GM12878 (cell line): ENCODE results near the gene KRT32. TPM values are rescaled to one million over a fixed set of nuclear protein-coding genes. Genes with fewer than 3 reads are reported as not detected.

ENCODE experiments used
- ATAC-seq: fragments of 200-7000 bp; cut with Tn5 transposase; 3 replicates; pipeline ENCODE4 v1.9.1; 2020; ENCODE audit warnings: mild to moderate bottlenecking, moderate library complexity
- BruUV-seq: library from RNA; stranded (reverse); fragments of 400-500 nt; replicated peaks from 2 replicates; lab custom pipeline; 2021; lab: Mats Ljungman, UMichigan
- CTCF ChIA-PET: fragments of 300-600 bp; sonication (Branson Sonifier 250); formaldehyde crosslinking; extraction: SDS; loops from one replicate; lab custom pipeline; 2021; ENCODE audit warnings: inconsistent platforms; lab: Yijun Ruan, JAX
- POLR2A ChIA-PET: fragments of 350-600 bp; formaldehyde crosslinking; extraction: SDS; loops from one replicate; lab custom pipeline; 2021; ENCODE audit warnings: inconsistent platforms; lab: Charles Lee
- RAD21 ChIA-PET: fragments of 300-600 bp; sonication (Branson Sonifier 250); formaldehyde crosslinking; loops from one replicate; lab custom pipeline; 2023; ENCODE audit warnings: antibody characterized with exemption; ENCODE audit not compliant: unreplicated experiment; lab: Charles Lee
- SMC1A ChIA-PET: fragments of 300-600 bp; sonication (Branson Sonifier 250); formaldehyde crosslinking; loops from one replicate; lab custom pipeline; 2023; ENCODE audit not compliant: unreplicated experiment, uncharacterized antibody; lab: Charles Lee
- DNase-seq: peaks from one replicate; pipeline ENCODE4 v3.0.0-alpha.2; 2011; ENCODE audit warnings: low read depth, low spot score
- FAIRE-seq: peaks from 3 replicates; lab custom pipeline; 2011; peaks lifted over from hg19 to GRCh38; lab: Jason Lieb, UNC
- H2AFZ ChIP-seq: 2 replicates; pipeline ENCODE4 v1.6.0; 2011; ENCODE audit warnings: low read depth, low read length, control low read depth; ENCODE audit not compliant: control insufficient read depth
- H3K27ac ChIP-seq: 2 replicates; pipeline ENCODE4 v1.5.1; 2011; ENCODE audit warnings: control low read depth; ENCODE audit not compliant: control insufficient read depth, insufficient read depth
- H3K27me3 ChIP-seq, 2 experiments: replicated peaks in 1 of 2; 2 replicates each; pipeline versions ENCODE4 v1.6.0 to v1.6.1; 2011; ENCODE audit warnings: low read length in 1 of 2; ENCODE audit not compliant: control insufficient read depth in 2 of 2, insufficient read depth in 2 of 2
- H3K36me3 ChIP-seq, 2 experiments: 2 replicates each; pipeline ENCODE4 v1.5.1; 2011; ENCODE audit warnings: low read length in 1 of 2; ENCODE audit not compliant: control insufficient read depth in 2 of 2, insufficient read depth in 2 of 2
- H3K4me1 ChIP-seq: 2 replicates; pipeline ENCODE4 v1.6.1; 2011; ENCODE audit warnings: mild to moderate bottlenecking, low read length, moderate library complexity, mixed read lengths; ENCODE audit not compliant: control insufficient read depth, insufficient read depth
- H3K4me2 ChIP-seq: 2 replicates; pipeline ENCODE4 v1.6.0; 2011; ENCODE audit warnings: control low read depth; ENCODE audit not compliant: control insufficient read depth, insufficient read depth
- H3K4me3 ChIP-seq: fragments of 200-600 bp; sonication (generic); 2 replicates; pipeline ENCODE4 v1.5.1; 2016
- H3K79me2 ChIP-seq: 2 replicates; pipeline ENCODE4 v1.6.0; 2011; ENCODE audit warnings: low read length; ENCODE audit not compliant: control insufficient read depth, insufficient read depth
- H3K9ac ChIP-seq: 2 replicates; pipeline ENCODE4 v1.8.0; 2011; ENCODE audit warnings: low read length, control low read depth, mixed read lengths; ENCODE audit not compliant: control insufficient read depth, insufficient read depth
- H3K9me3 ChIP-seq: replicated peaks from 3 replicates; pipeline ENCODE4 v1.5.1; 2011; ENCODE audit warnings: mild to moderate bottlenecking, low read length; ENCODE audit not compliant: control insufficient read depth, insufficient read depth
- H4K20me1 ChIP-seq: 2 replicates; pipeline ENCODE4 v1.6.0; 2011; ENCODE audit not compliant: control insufficient read depth, insufficient read depth
- CTCF ChIP-seq, 3 experiments: IDR thresholded peaks in 2 of 3; conservative IDR thresholded peaks in 1 of 3; 2 replicates each; pipeline ENCODE4 v1.5.1; 2011; ENCODE audit warnings: low read depth in 3 of 3, low read length in 3 of 3, mild to moderate bottlenecking in 3 of 3, control low read depth in 2 of 3, moderate library complexity in 2 of 3, inconsistent platforms in 1 of 3, mixed read lengths in 1 of 3; ENCODE audit not compliant: control insufficient read depth in 2 of 3, insufficient read depth in 1 of 3; ENCODE audit errors: extremely low read depth in 1 of 3
- E2F4 ChIP-seq: IDR thresholded peaks from 2 replicates; pipeline ENCODE4 v1.6.1; 2012; ENCODE audit warnings: low read depth, low read length, improper control_type of control experiment
- MEF2B ChIP-seq: fragments of 450-650 bp; IDR thresholded peaks from 2 replicates; pipeline ENCODE4 v1.6.1; 2018; ENCODE audit warnings: mild to moderate bottlenecking, moderate library complexity; ENCODE audit not compliant: partially characterized antibody, poor library complexity, severe bottlenecking
- MTA2 ChIP-seq: fragments of 450-650 bp; IDR thresholded peaks from 2 replicates; pipeline ENCODE4 v1.6.1; 2016; ENCODE audit warnings: low read depth, mild to moderate bottlenecking, moderate library complexity
- NR2F1 ChIP-seq: fragments of 450-650 bp; conservative IDR thresholded peaks from 2 replicates; pipeline ENCODE4 v1.6.1; 2017; ENCODE audit warnings: mild to moderate bottlenecking
- SKIL ChIP-seq: fragments of 450-650 bp; IDR thresholded peaks from 2 replicates; pipeline ENCODE4 v1.6.1; 2017; ENCODE audit warnings: mild to moderate bottlenecking, low read depth, inconsistent platforms; ENCODE audit not compliant: poor library complexity, severe bottlenecking
- SPI1 ChIP-seq: IDR thresholded peaks from 2 replicates; pipeline ENCODE4 v1.6.1; 2011; ENCODE audit warnings: low read depth, mild to moderate bottlenecking, low read length, moderate library complexity, borderline replicate concordance; ENCODE audit not compliant: insufficient read depth
- SRF ChIP-seq, 2 experiments: IDR thresholded peaks; 2 replicates each; pipeline ENCODE4 v1.6.1; 2011; ENCODE audit warnings: low read depth in 2 of 2, low read length in 2 of 2, mild to moderate bottlenecking in 1 of 2, moderate library complexity in 1 of 2
- WGBS: methylation state at CpG from one replicate; pipeline ENCODE4 v1.1.6; 2016; ENCODE audit warnings: low lambda C conversion rate; ENCODE audit not compliant: insufficient replicate concordance, insufficient coverage; ENCODE audit errors: missing lambda C conversion rate; 5-methylcytosine and 5-hydroxymethylcytosine counted together
- in situ Hi-C: fragments of 300-500 bp; cut with MboI; formaldehyde crosslinking; loops from 9 replicates; pipeline ENCODE4 v1.14.3; 2018; ENCODE audit warnings: mixed read lengths
- intact Hi-C: fragments of 100-400 bp; cut with micrococcal nuclease; formaldehyde crosslinking; loops from one replicate; pipeline ENCODE4 v1.14.2; 2022; ENCODE audit not compliant: unreplicated experiment
- polyA plus RNA-seq, 11 experiments: library from polyadenylated mRNA; depleted of rRNA in 4 of 11; unstranded in 6 of 11; stranded (reverse) in 5 of 11; fragments of >200 nt; fragmentation: Nextera tagmentation in 4 of 11; fragmentation: Illumina TruSeq in 1 of 11; extraction: Ambion mirVana in 4 of 11; extraction: Trizol in 1 of 11; gene quantifications; 1 replicate in 1 of 11; 2 replicates in 10 of 11; pipeline versions ENCODE4 v1.2.1 to v1.2.3, GENCODE V29; 2011 to 2016; ENCODE audit warnings: inconsistent platforms in 2 of 11, missing spikeins in 2 of 11, low read depth in 1 of 11
- total RNA-seq, 4 experiments: library from RNA; depleted of rRNA in 3 of 4; stranded (reverse); fragments of >200 nt in 3 of 4; fragmentation: Illumina TruSeq in 1 of 4; extraction: Trizol in 1 of 4; gene quantifications; 2 replicates each; pipeline versions ENCODE4 v1.2.1 to v1.2.3, GENCODE V29; 2013 to 2021

The KRT32 gene
- total and polyA plus RNA-seq, 10 of the 15 experiments (the other 5 are each of a cell fraction or from before 2014, with no cell fraction given), result not detected

GRCh38 chr17:41480136-41480535, 12.9 kb upstream of the KRT32 start:
- RAD21 ChIA-PET, result no interaction called here
- Histone ChIP-seq H3K4me2 (no peak overlapping the region), H3K27ac (no peak overlapping the region), H3K4me1 (no peaks in the 10 kb centered on the region; the same call in 1 of the 2 replicates), H2AFZ (no peak overlapping the region), H3K9me3 (no peaks in the 10 kb centered on the region), H3K79me2 (no peaks in the 10 kb centered on the region), H3K9ac (no peak overlapping the region), H4K20me1 (no peaks in the 10 kb centered on the region), H3K36me3 (no peaks in the 10 kb centered on the region), H3K27me3 (peaks cover 0 to 3% of the 10 kb centered on the region in 2 experiments; a peak in 2 of 4 replicates), H3K4me3 (no peak overlapping the region)
- WGBS, result 0% methylated on average over 2 of the region's 2 CpGs
- CTCF ChIA-PET, result no interaction called here
- TF ChIP-seq MEF2B (no peak), E2F4 (no peak), MTA2 (no peak), SPI1 (peak; percentile 60; the same call in 1 of the 2 replicates), SKIL (no peak), SRF (IDR thresholded peaks at IDR 0.05; ENCODE audit: low read depth in 2 of 2, low read length in 2 of 2) (no peak), CTCF (IDR thresholded peaks at IDR 0.05 in 2 of 3, conservative IDR thresholded peaks at IDR 0.05 in 1 of 3; ENCODE audit: control insufficient read depth in 2 of 3, extremely low read depth in 1 of 3, insufficient read depth in 1 of 3, low read depth in 3 of 3, low read length in 3 of 3) (no peak), NR2F1 (peak; percentile 74)
- no TSS peak for BruUV-seq
- SMC1A ChIA-PET, result no interaction called here
- POLR2A ChIA-PET, result no interaction called here
- FAIRE-seq, result no peak
- in situ Hi-C loops (no loop called here), intact Hi-C loops (no loop called here)
- no peak for ATAC-seq
- no peak for DNase-seq
